Stimulated activated naive CD8-positive, alpha-beta T cell treated with anti-CD3 and anti-CD28 coated beads, Interleukin-15, Interleukin-2, amounts not matched to agents 100 ng/mL and 50 ng/mL, for 24 hours (primary cell): ENCODE results near the gene ZFAND2A.
"Not testable (repeated sequence)": the region's sequence is repeated elsewhere in the genome, so short reads cannot be mapped to it uniquely, and the experiment has no call there.

Experiments used
- H3K27ac Mint-ChIP-seq: one replicate; pipeline ENCODE4 v1.8.0; 2021; ENCODE audit warnings: mild to moderate bottlenecking, mixed read lengths
- H3K27me3 Mint-ChIP-seq: one replicate; pipeline ENCODE4 v1.8.0; 2021; ENCODE audit warnings: mixed read lengths
- H3K36me3 Mint-ChIP-seq: one replicate; pipeline ENCODE4 v1.8.0; 2021; ENCODE audit warnings: low read depth, mixed read lengths
- H3K4me1 Mint-ChIP-seq: one replicate; pipeline ENCODE4 v1.8.0; 2021; ENCODE audit warnings: low read depth, mixed read lengths
- H3K4me3 Mint-ChIP-seq: one replicate; pipeline ENCODE4 v1.8.0; 2021; ENCODE audit warnings: mild to moderate bottlenecking, mixed read lengths
- H3K9me3 Mint-ChIP-seq: one replicate; pipeline ENCODE4 v1.8.0; 2021; ENCODE audit warnings: mixed read lengths

ZFAND2A gene

DNA sequence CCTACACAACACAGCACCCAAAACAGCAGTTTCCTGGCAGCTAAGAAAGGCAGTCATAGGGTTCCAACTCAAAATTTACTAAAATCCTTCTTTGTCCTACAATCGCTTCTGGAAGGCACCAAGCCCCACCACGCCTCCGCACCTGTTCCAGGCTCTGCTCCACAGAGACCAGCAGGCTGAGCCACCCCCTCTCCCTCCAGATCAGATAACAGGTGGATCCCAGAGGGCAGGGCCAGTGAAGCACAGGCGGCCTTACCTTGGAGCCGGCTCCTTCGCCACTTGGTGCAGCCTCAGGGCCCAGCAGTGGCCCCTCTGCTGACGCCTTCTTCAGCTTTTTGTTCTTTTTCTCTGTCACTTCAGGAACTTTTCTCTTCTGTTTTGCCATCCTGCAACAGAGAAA is 33.0 kb downstream of the ZFAND2A start:
- Mint-ChIP-seq H3K9me3 (peaks cover 4% of the 10 kb centered on the region), H3K4me3 (no peak overlapping the region), H3K4me1 (no peaks in the 10 kb centered on the region), H3K27me3 (no peaks in the 10 kb centered on the region), H3K27ac (no peak overlapping the region), H3K36me3 (peaks cover 11% of the 10 kb centered on the region)

DNA sequence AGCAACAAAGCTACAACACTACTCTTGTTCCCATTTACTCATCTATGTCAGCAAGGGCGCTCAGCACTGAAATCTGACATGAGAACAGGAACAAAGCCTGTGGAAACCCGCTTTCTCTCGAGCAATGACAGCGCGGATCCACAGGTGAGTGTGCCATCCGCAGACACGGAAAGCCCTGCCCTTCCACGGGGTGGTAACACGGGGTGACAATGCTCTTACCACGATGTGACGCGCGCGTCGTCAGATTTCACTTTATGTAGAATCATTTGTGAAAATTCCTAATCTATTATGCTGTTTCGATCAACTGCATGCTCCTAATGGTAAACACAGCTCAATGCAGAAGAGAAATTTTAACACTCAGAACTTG is 34.4 kb downstream of the ZFAND2A start:
- Mint-ChIP-seq H3K9me3 (no peaks in the 10 kb centered on the region), H3K4me3 (no peak overlapping the region), H3K4me1 (no peaks in the 10 kb centered on the region), H3K27ac (no peak overlapping the region), H3K27me3 (no peaks in the 10 kb centered on the region), H3K36me3 (peaks cover 6% of the 10 kb centered on the region)

DNA sequence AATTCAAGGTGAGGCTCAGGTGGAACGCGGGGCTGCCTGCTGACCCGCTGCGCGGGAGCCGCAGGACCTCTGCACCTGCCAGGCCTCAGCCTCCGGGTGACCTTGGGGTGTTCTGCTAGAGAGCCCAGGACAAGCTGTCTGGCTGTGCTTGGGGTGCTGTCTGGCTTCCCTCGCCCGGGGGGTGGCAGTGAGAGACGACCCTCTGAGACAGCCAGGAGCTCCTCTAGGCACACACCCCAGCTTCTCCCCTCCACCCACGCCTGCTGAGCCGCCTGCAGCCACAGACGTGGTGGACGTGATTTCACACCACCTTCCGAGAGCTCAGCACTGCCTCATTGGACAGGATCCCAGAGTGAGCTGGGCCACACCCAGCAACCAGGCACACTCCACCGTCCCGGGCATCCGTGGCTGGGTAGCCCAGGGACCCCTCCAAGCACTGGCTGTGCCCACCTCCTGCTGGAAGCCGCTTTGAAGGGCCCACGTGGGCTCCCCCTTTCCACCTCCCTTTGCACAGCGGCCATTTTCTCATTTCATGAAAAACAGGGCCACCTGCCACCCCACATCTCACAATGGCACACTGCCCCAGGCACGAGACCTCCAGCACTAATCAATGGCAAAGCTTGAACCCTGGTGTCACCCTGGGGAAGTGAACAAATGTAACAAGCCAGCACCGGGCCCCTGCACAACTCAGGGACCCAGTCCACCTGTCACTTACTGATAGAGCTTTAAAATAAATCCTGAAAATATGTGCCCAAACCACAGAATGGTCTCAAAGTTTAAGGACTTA is 35.0 kb downstream of the ZFAND2A start:
- no peaks in the 10 kb centered on the region for H3K27me3 Mint-ChIP-seq
- H3K27ac Mint-ChIP-seq, result no peak overlapping the region
- peaks cover 6% of the 10 kb centered on the region for H3K36me3 Mint-ChIP-seq
- no peaks in the 10 kb centered on the region for H3K9me3 Mint-ChIP-seq
- H3K4me3 Mint-ChIP-seq, result no peak overlapping the region
- H3K4me1 Mint-ChIP-seq, result no peaks in the 10 kb centered on the region

DNA sequence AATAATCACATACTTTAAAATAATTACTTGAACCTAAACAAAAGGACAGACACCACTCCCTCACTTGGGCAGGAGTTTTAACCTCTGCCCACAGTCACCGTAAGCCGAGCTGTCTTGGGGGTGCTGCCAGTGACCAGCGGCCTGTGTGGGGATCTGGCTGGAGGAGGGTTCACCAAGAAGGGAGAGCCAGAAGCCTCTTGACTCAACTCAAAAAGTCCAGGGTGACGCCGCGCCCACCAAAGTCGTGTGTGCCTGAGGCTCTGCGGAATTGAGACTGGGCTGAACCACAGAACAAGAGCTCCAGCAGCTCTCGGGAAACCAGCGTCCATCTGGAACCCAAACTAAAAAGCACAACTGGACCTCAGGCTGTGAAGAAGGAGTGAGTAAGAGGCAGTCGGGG is 35.8 kb downstream of the ZFAND2A start:
- Mint-ChIP-seq H3K9me3 (no peaks in the 10 kb centered on the region), H3K27ac (no peak overlapping the region), H3K4me3 (no peak overlapping the region), H3K27me3 (no peaks in the 10 kb centered on the region), H3K4me1 (peaks cover 4% of the 10 kb centered on the region), H3K36me3 (no peaks in the 10 kb centered on the region)

DNA sequence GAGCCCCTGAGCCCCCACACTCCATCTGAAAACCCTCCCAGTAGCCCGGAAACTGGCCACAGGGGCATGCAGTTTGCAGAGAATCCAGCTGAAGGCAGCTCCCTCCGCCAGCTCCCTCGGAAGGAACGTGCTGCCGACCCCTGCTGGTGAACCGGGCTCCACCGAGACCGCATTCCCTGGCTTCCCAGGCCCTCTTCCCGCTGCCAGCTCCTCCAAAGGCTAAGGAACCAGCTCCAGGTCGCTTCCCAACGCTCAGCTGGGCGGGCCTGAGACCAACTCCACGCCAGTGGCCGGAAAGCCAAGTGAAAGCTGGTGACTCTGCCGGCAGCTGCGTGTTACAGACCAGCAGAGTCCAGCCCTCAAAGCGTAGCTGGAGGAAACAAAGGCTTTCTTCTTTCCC is 36.3 kb downstream of the ZFAND2A start:
- H3K27ac Mint-ChIP-seq, result no peak overlapping the region
- no peak overlapping the region for H3K4me3 Mint-ChIP-seq
- H3K9me3 Mint-ChIP-seq, result no peaks in the 10 kb centered on the region
- H3K36me3 Mint-ChIP-seq, result no peaks in the 10 kb centered on the region
- H3K27me3 Mint-ChIP-seq, result no peaks in the 10 kb centered on the region
- peaks cover 6% of the 10 kb centered on the region for H3K4me1 Mint-ChIP-seq

DNA sequence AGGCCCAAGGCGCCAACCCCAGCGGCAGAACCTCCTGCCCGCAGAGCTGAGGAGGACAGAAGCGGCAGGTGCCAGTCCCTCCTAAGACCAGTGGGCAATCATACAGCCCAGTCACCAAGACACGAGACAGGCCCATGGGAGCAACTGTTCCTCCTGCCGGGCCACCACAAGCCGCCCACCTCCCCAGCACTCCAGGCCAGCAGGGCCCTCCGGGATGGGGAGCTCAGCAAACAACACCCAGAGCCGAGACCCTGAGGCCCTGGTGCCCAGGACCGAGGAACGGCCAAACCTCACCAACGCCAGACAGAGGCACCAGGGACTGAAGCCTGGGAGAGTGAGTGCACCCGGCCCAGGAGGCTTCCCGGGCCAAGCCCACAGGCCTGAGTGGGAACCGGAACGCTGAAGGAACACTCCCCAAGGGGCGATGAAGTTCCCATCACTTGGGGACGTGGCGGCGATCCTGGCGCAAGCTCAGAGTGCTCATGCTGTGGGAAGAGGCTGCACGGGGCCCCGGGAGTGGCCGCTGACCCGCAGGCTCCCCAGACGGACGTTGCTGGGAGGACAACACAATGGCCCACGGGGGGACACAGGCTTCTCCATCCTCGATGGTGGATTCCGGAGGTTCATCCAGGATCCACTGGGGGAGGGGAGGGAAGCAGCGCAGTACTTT is 37.0 kb downstream of the ZFAND2A start:
- Mint-ChIP-seq H3K27ac (no peak overlapping the region), H3K4me3 (no peak overlapping the region), H3K9me3 (no peaks in the 10 kb centered on the region), H3K4me1 (peaks cover 6% of the 10 kb centered on the region), H3K27me3 (no peaks in the 10 kb centered on the region), H3K36me3 (no peaks in the 10 kb centered on the region)

DNA sequence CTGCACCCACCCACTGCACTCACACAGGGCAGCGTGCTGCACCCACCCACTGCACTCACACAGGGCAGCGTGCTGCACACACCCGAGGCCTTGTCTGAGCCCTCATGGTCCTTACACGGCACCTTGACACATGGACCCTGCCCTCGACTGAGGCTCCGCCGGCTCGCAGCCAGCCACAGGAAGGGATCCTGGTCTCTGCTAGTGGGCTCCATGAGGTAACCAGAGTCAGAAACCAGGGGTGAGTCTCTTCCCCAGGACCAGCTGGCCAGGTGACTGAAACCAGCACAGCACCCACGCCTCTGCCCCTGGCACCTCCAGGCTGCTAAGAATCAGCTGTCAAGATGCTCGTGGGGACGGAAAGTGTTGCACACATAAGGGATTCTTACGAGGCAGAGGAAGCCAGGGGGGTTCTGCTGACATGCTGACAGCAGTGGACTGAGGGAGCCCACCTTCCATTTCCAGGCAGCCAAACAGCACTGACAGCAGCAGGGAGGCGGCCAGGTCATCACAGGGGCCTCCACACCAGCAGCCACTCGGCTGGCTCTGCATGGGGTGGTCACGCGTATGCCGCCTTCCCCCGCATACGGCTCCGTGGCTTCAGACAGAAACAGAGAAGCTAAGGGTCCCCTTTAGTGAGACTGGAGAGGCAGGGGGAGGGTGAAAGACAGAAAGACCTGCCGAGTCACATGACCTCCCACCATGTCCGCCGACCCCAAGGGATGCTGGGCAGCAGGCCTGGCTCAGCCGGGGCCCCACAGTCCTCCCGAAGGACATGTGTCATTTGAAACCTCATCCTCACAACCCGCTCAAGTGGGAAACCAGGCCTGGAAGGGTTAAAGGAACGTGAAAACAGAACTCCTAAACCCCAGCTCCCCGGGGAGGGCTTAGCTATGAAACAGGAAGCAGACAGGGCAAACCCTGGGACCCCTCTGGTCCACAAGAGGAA is 37.8 kb downstream of the ZFAND2A start:
- H3K27me3 Mint-ChIP-seq, result no peaks in the 10 kb centered on the region

DNA sequence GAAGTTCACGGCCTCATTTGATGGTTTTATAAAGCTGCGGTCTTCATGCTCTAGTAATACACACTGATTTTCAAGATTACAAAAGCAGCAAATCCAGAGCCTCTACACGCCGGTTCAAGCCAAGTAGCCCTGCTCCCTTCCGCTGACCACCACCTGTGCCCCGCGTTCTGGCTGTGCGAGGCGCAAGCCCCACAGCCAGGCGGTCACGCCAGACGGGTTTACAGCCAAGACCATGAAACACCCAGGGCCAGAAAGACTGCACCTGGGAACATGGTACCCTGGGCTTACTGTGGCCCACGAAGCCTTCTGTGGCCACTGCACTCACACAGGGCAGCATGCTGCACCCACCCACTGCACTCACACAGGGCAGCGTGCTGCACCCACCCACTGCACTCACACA is 38.5 kb downstream of the ZFAND2A start:
- H3K4me1 Mint-ChIP-seq, result peaks cover 11% of the 10 kb centered on the region
- H3K9me3 Mint-ChIP-seq, result peaks cover 4% of the 10 kb centered on the region
- no peak overlapping the region for H3K27ac Mint-ChIP-seq
- no peak overlapping the region for H3K4me3 Mint-ChIP-seq
- no peaks in the 10 kb centered on the region for H3K27me3 Mint-ChIP-seq
- H3K36me3 Mint-ChIP-seq, result peaks cover 7% of the 10 kb centered on the region

More for the DNA sequence above, 37.8 kb downstream of the ZFAND2A start:
- peaks cover 7% of the 10 kb centered on the region for H3K36me3 Mint-ChIP-seq
- no peak overlapping the region for H3K4me3 Mint-ChIP-seq
- H3K27ac Mint-ChIP-seq, result no peak overlapping the region
- H3K9me3 Mint-ChIP-seq, result peaks cover 4% of the 10 kb centered on the region
- peaks cover 11% of the 10 kb centered on the region for H3K4me1 Mint-ChIP-seq

DNA sequence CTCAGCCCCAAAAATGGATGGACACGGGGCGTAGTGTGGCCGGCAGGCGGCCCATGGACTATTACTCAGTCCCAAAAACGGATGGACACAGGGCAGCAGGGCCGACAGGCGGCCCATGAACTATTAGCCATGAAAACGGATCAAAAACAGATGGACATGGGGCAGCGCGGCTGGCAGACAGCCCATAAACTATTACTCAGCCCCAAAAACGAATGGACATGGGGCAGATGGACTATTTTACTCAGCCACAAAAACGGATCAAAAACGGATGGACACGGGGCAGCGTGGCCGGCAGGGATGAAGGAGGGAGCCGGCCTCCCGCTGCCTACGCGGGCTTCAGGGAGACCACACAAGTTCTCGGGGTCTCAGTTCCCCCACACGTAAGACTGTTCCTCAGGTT is 39.2 kb downstream of the ZFAND2A start:
- no peaks in the 10 kb centered on the region for H3K27me3 Mint-ChIP-seq
- no peak overlapping the region for H3K4me3 Mint-ChIP-seq
- H3K27ac Mint-ChIP-seq, result no peak overlapping the region
- H3K36me3 Mint-ChIP-seq, result peaks cover 7% of the 10 kb centered on the region
- peaks cover 11% of the 10 kb centered on the region for H3K4me1 Mint-ChIP-seq
- peaks cover 4% of the 10 kb centered on the region for H3K9me3 Mint-ChIP-seq

DNA sequence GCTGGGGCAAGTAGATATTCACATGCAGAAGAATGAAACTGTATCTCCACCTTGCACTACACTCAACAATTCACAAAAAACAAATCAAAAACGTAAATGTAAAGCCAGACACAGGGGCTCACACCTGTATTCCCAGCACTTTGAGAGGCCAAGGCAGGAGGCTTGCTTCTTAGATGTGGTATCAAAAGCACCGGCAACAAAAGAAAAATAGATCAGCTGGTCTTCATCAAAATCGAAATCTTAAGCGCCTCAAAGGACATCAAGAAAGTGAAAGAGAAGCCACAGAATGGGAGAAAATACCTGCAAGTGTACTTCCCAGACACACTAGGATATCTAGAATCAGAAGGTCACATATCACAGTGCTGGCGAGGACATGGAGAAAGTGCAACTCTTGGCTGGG is 40.8 kb downstream of the ZFAND2A start:
- no peak overlapping the region for H3K27ac Mint-ChIP-seq
- H3K4me1 Mint-ChIP-seq, result peaks cover 11% of the 10 kb centered on the region
- H3K27me3 Mint-ChIP-seq, result no peaks in the 10 kb centered on the region

DNA sequence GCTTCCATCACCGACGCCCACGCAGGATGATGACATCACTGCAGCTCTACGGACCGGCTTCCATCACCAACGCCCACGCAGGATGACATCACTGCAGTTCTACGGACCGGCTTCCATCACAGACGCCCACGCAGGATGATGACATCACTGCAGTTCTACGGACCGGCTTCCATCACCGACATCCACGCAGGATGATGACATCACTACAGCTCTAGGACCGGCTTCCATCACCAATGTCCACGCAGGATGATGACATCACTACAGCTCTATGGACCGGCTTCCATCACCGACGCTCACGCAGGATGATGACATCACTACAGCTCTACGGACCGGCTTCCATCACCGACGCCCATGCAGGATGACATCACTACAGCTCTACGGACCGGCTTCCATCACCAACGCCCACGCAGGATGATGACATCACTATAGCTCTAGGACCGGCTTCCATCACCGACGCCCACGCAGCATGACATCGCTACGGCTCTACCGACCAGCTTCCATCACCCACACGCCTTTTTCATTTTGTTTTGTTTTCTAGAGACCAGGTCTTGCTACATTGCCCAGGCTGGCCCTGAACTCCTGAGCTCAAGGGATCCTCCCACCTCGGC is 42.6 kb downstream of the ZFAND2A start:
- Mint-ChIP-seq H3K4me1 (peaks cover 11% of the 10 kb centered on the region), H3K27me3 (no peaks in the 10 kb centered on the region), H3K36me3 (peaks cover 7% of the 10 kb centered on the region), H3K9me3 (peaks cover 4% of the 10 kb centered on the region), H3K4me3 (no peak overlapping the region), H3K27ac (peak overlapping the region; percentile 57)

More for the DNA sequence above, 40.8 kb downstream of the ZFAND2A start:
- H3K9me3 Mint-ChIP-seq, result peaks cover 4% of the 10 kb centered on the region
- peaks cover 7% of the 10 kb centered on the region for H3K36me3 Mint-ChIP-seq
- no peak overlapping the region for H3K4me3 Mint-ChIP-seq

DNA sequence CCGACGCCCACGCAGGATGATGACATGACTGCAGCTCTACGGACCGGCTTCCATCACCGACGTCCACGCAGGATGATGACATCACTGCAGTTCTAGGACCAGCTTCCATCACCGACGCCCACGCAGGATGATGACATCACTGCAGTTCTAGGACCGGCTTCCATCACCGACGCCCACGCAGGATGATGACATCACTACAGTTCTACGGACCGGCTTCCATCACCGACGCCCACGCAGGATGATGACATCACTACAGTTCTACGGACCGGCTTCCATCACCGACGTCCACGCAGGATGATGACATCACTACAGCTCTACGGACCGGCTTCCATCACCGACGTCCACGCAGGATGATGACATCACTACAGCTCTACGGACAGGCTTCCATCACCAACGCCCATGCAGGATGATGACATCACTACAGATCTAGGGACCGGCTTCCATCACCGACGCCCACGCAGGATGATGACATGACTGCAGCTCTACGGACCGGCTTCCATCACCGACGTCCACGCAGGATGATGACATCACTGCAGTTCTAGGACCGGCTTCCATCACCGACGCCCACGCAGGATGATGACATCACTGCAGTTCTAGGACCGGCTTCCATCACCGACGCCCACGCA is 43.5 kb downstream of the ZFAND2A start:
- H3K36me3 Mint-ChIP-seq, H3K4me3 Mint-ChIP-seq, H3K9me3 Mint-ChIP-seq, H3K27me3 Mint-ChIP-seq: not testable (repeated sequence)
- Mint-ChIP-seq H3K4me1 (peaks cover 11% of the 10 kb centered on the region), H3K27ac (peak overlapping the region; percentile 40)

DNA sequence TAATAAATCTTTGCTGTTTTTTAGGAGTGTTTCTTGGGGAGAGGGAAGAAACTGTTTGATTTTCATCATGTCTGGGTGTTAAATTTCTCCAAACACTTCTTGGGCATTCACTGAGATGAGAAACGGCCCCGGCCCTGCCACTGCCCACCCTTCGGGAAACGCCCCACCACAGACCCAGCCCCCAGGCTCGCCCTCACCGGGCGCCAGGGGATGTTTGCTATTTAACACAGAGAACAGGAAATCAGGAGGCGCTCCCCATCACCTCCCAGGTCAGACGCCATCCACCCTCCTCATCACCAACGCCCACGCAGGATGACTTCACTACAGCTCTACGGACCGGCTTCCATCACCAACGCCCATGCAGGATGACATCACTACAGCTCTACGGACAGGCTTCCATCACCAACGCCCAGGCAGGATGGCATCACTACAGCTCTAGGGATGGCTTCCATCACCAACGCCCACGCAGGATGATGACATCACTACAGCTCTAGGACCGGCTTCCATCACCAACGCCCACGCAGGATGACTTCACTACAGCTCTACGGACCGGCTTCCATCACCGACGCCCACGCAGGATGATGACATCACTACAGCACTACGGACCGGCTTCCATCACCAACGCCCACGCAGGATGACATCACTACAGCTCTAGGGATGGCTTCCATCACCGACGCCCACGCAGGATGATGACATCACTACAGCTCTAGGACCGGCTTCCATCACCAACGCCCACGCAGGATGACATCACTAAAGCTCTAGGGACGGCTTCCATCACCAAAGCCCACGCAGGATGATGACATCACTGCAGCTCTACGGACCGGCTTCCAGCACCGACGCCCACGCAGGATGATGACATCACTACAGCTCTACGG is 44.6 kb downstream of the ZFAND2A start:
- not testable (repeated sequence) for H3K36me3 Mint-ChIP-seq, H3K9me3 Mint-ChIP-seq, H3K27me3 Mint-ChIP-seq, H3K4me3 Mint-ChIP-seq
- Mint-ChIP-seq H3K4me1 (peaks cover 11% of the 10 kb centered on the region), H3K27ac (peak overlapping the region; percentile 52)
